Astrocyte of the spinal cord (primary cell): ENCODE data around the gene ZNF718.
"Not testable (repeated sequence)": the region's sequence is repeated elsewhere in the genome, so short reads cannot be mapped to it uniquely, and the experiment has no call there.

Experiments
- DNase-seq: peaks from one replicate; pipeline ENCODE4 v3.0.0; 2011; ENCODE audit warnings: low read depth, low spot score
- H3K4me3 ChIP-seq: 2 replicates; pipeline ENCODE4 v1.5.1; 2011; ENCODE audit warnings: low read depth, mild to moderate bottlenecking, low read length, moderate library complexity
- in situ Hi-C: cut with HindIII; loops from 2 replicates; pipeline ENCODE4 v1.10.0; 2017; ENCODE audit warnings: low sequenced_read_pairs
- TF ChIP-seq, protein P1 (sequence below): IDR thresholded peaks from 2 replicates; pipeline ENCODE4 v1.5.1; 2012; ENCODE audit warnings: low read depth, mild to moderate bottlenecking, low read length, inconsistent platforms

The ZNF718 gene

DNA sequence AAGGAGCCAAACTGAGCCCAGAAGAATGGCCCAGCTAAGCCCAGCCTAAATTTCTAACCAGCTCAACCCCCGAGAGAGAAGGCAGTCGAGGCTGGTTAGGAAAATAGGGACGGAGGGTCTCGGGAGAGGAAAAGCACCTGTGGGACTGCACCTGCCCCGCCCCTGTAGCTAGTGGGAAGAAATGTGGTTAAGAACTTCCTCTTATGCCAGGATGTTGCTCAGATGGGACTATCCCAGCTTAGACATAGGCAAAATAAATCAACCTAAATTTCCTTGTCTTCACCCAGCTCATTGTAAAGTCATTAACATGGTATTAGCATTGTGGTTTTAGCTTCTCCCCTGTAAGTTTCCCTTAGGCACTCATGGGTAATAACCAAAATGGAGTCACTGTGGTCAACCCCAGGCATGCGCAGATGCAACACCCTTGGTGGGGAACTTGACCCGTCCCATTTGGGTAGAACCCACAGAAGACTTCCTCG, 86.8 kb downstream of the ZNF718 start:
- DNase-seq, result no peak
- in situ Hi-C loops, result no loop called here
- no peak overlapping the region for H3K4me3 ChIP-seq
- TF ChIP-seq, protein P1, sequence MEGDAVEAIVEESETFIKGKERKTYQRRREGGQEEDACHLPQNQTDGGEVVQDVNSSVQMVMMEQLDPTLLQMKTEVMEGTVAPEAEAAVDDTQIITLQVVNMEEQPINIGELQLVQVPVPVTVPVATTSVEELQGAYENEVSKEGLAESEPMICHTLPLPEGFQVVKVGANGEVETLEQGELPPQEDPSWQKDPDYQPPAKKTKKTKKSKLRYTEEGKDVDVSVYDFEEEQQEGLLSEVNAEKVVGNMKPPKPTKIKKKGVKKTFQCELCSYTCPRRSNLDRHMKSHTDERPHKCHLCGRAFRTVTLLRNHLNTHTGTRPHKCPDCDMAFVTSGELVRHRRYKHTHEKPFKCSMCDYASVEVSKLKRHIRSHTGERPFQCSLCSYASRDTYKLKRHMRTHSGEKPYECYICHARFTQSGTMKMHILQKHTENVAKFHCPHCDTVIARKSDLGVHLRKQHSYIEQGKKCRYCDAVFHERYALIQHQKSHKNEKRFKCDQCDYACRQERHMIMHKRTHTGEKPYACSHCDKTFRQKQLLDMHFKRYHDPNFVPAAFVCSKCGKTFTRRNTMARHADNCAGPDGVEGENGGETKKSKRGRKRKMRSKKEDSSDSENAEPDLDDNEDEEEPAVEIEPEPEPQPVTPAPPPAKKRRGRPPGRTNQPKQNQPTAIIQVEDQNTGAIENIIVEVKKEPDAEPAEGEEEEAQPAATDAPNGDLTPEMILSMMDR, result no peak

DNA sequence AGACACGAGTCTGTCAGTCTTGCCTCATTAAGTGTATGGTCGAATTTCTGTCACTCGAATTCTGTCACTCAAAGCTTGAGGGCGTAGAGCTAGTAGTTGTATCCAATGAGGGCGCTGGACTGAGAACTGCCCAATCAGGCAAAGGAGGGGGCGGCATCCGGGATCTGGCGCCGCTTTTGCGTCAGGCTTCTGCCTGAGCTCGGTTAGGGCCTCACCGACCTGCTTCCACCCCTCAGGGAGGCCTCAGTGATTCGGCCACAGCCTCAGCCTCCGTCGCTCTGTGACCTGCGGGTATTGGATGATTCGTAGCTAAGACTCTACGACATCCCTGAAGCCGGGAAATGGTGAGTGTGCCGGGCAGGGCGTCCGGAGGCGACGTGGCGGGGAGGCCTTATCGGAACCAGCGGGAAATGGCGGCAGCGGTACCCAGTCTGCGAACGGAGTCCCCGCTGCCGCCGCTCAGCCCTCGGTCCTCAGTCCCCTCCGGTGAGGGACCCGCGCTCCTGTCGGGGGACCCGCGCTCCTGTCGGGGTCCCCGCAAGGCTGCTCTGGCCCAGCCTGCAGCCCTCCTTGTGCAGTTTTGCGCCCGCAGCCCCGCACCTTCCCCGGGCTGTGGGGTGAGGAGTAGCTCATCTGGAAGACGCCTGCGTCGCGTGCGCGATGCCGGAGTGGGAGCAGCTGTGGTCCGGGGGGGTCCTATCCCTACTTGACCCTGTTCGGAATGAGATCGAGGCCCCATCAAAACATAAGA, 88.3 kb downstream of the ZNF718 start:
- DNase-seq, result peak; percentile 91
- peak overlapping the region; percentile 67 for H3K4me3 ChIP-seq
- in situ Hi-C loops, result no loop called here
- TF ChIP-seq, protein P1, result no peak

DNA sequence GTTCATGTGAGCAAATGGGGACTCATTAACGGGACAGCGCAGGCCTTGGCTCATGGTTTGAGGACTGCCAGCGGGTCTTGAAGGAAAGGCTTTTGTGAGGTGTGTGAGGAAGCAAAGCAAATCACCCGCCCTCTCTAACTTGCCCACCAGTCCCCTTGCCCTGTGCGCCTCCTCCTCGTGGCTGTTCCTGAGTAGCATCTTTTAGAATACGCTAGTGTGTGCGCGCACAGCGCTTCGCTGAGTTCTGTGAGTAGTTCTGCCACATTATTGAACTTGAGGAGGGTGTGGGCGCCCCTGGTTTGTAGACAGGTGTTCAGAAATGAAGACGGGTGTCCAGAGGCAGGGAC, 88.9 kb downstream of the ZNF718 start:
- peak overlapping the region; percentile 67 for H3K4me3 ChIP-seq
- peak; percentile 13 for DNase-seq
- in situ Hi-C loops, result not testable (repeated sequence)
